HepG2 (cell line): ENCODE data around the gene FAM171A2. TPM values are rescaled to one million over a fixed set of nuclear protein-coding genes. Genes with fewer than 3 reads are reported as not detected.

ENCODE experiments used
- ATAC-seq: fragments of 200-7000 bp; cut with Tn5 transposase; 3 replicates; pipeline ENCODE4 v1.9.1; 2020; ENCODE audit warnings: mild to moderate bottlenecking, moderate library complexity
- BruUV-seq: library from RNA; stranded (reverse); fragments of 400-500 nt; replicated peaks from 2 replicates; lab custom pipeline; 2021; lab: Mats Ljungman, UMichigan
- CTCF ChIA-PET: fragments of 300-600 bp; formaldehyde crosslinking; extraction: SDS; loops from one replicate; lab custom pipeline; 2021; ENCODE audit warnings: low total read pairs, inconsistent platforms, low intra/inter-chr PET ratio; lab: Yijun Ruan, JAX
- POLR2A ChIA-PET: fragments of 350-600 bp; sonication (Branson Sonifier 250); formaldehyde crosslinking; loops from one replicate; lab custom pipeline; 2020; ENCODE audit warnings: antibody characterized with exemption, inconsistent platforms; lab: Yijun Ruan, JAX
- DNase-seq: peaks from one replicate; pipeline ENCODE4 v3.0.0-alpha.2; 2015; ENCODE audit warnings: low spot score
- FAIRE-seq: peaks from 3 replicates; lab custom pipeline; 2011; peaks lifted over from hg19 to GRCh38; lab: Jason Lieb, UNC
- H2AFZ ChIP-seq: one replicate; pipeline ENCODE4 v1.6.1; 2011; ENCODE audit warnings: low read length, inconsistent platforms
- H3K27ac ChIP-seq: fragments of 300-600 bp; 3 replicates; pipeline ENCODE4 v1.8.0; 2011; ENCODE audit warnings: mixed run types, mild to moderate bottlenecking, mixed read lengths, low read length, inconsistent platforms; ENCODE audit not compliant: insufficient read depth; ENCODE audit errors: extremely low read length
- H3K27me3 ChIP-seq, 2 experiments: fragments of 200-600 bp in 1 of 2; 2 replicates in 1 of 2; 3 replicates in 1 of 2; pipeline versions ENCODE4 v1.6.0 to v1.8.0; 2011; ENCODE audit warnings: low read length in 2 of 2, mild to moderate bottlenecking in 2 of 2, moderate library complexity in 2 of 2, inconsistent platforms in 1 of 2; ENCODE audit not compliant: insufficient read depth in 2 of 2, control insufficient read depth in 1 of 2
- H3K36me3 ChIP-seq, 2 experiments: fragments of 200-600 bp in 1 of 2; replicated peaks in 1 of 2; 2 replicates in 1 of 2; 3 replicates in 1 of 2; pipeline versions ENCODE4 v1.5.1 to v1.8.0; 2011; ENCODE audit warnings: low read length in 2 of 2, inconsistent platforms in 1 of 2; ENCODE audit not compliant: insufficient read depth in 2 of 2, control insufficient read depth in 1 of 2
- H3K4me1 ChIP-seq: 2 replicates; pipeline ENCODE4 v1.5.1; 2012; ENCODE audit warnings: low read length, inconsistent platforms; ENCODE audit not compliant: insufficient read depth
- H3K4me2 ChIP-seq: 2 replicates; pipeline ENCODE4 v1.6.0; 2011; ENCODE audit warnings: low read depth, low read length, inconsistent platforms
- H3K4me3 ChIP-seq, 3 experiments: fragments of 200-600 bp in 1 of 3; sonication (generic), shearing (Covaris generic) in 1 of 3; replicated peaks in 1 of 3; 2 replicates each; pipeline ENCODE4 v1.5.1; 2011 to 2016; ENCODE audit warnings: low read length in 3 of 3, inconsistent platforms in 2 of 3, low read depth in 2 of 3, mild to moderate bottlenecking in 2 of 3, control low read depth in 1 of 3, mixed read lengths in 1 of 3; ENCODE audit not compliant: insufficient read depth in 1 of 3
- H3K79me2 ChIP-seq: one replicate; pipeline ENCODE4 v1.6.1; 2011; ENCODE audit warnings: low read length, inconsistent platforms; ENCODE audit not compliant: insufficient read depth
- H3K9ac ChIP-seq: 2 replicates; pipeline ENCODE4 v1.6.0; 2011; ENCODE audit warnings: mild to moderate bottlenecking, low read depth, low read length, inconsistent platforms; ENCODE audit not compliant: insufficient read depth
- H3K9me3 ChIP-seq: 2 replicates; pipeline ENCODE4 v1.5.1; 2012; ENCODE audit warnings: mild to moderate bottlenecking, low read length
- H4K20me1 ChIP-seq: 2 replicates; pipeline ENCODE4 v1.6.0; 2011; ENCODE audit warnings: inconsistent platforms, mild to moderate bottlenecking, low read length, moderate library complexity; ENCODE audit not compliant: insufficient read depth
- BCL6 ChIP-seq: IDR thresholded peaks from 2 replicates; pipeline ENCODE4 v1.6.1; 2016; ENCODE audit warnings: missing genetic modification reagents, missing compliant biosample characterization
- DNMT1 ChIP-seq: sonication (generic); formaldehyde crosslinking; IDR thresholded peaks from 2 replicates; pipeline ENCODE4 v1.5.1; 2020; ENCODE audit warnings: mild to moderate bottlenecking, missing genetic modification reagents
- HNF4A ChIP-seq: sonication (generic); formaldehyde crosslinking; IDR thresholded peaks from 2 replicates; pipeline ENCODE4 v1.4.0; 2020; ENCODE audit warnings: missing genetic modification reagents
- RELA ChIP-seq: sonication (generic); formaldehyde crosslinking; IDR thresholded peaks from 2 replicates; pipeline ENCODE4 v1.4.0; 2020; ENCODE audit warnings: missing genetic modification reagents
- SALL1 ChIP-seq: sonication (generic); formaldehyde crosslinking; IDR thresholded peaks from 2 replicates; pipeline ENCODE4 v1.8.0; 2022; ENCODE audit warnings: mild to moderate bottlenecking, missing genetic modification reagents
- ZBTB7B ChIP-seq: sonication (generic); formaldehyde crosslinking; IDR thresholded peaks from 2 replicates; pipeline ENCODE4 v1.4.0; 2020; ENCODE audit warnings: missing genetic modification reagents
- ZNF75D ChIP-seq: sonication (generic); formaldehyde crosslinking; IDR thresholded peaks from 2 replicates; pipeline ENCODE4 v1.8.1; 2023; ENCODE audit warnings: missing genetic modification reagents, mild to moderate bottlenecking, borderline replicate concordance
- WGBS: methylation state at CpG from one replicate; pipeline ENCODE4 v1.1.6; 2017; ENCODE audit warnings: low lambda C conversion rate; 5-methylcytosine and 5-hydroxymethylcytosine counted together
- in situ Hi-C: cut with HindIII; loops from 2 replicates; pipeline ENCODE4 v1.10.0; 2017; ENCODE audit warnings: low pct_unique_long_range_greater_than_20kb; ENCODE audit not compliant: extremely low pct_ligation_motif_present
- intact Hi-C: fragments of 100-400 bp; cut with micrococcal nuclease; formaldehyde crosslinking; loops from one replicate; pipeline ENCODE4 v1.10.0; 2022; ENCODE audit not compliant: unreplicated experiment
- polyA plus RNA-seq, 8 experiments: library from polyadenylated mRNA; depleted of rRNA in 3 of 8; stranded (reverse) in 7 of 8; unstranded in 1 of 8; fragments of >200 nt; fragmentation: Illumina TruSeq in 4 of 8; extraction: Trizol in 4 of 8; gene quantifications; 2 replicates each; pipeline versions ENCODE4 v1.2.1 to v1.2.3, GENCODE V29; 2011 to 2016; ENCODE audit warnings: low read depth in 4 of 8, missing spikeins in 1 of 8, mixed read lengths in 1 of 8; ENCODE audit not compliant: insufficient read depth in 1 of 8
- total RNA-seq, 5 experiments: library from RNA; depleted of rRNA; stranded (reverse); fragments of >200 nt; fragmentation: Illumina TruSeq; extraction: Trizol; gene quantifications; 2 replicates each; pipeline ENCODE4 v1.2.3, GENCODE V29; 2016; ENCODE audit warnings: low read depth in 1 of 5
- TF ChIP-seq, protein P1 (sequence below): sonication (generic); formaldehyde crosslinking; IDR thresholded peaks from 2 replicates; pipeline ENCODE4 v1.4.0; 2020; ENCODE audit warnings: missing genetic modification reagents, mild to moderate bottlenecking, borderline replicate concordance
- TF ChIP-seq, protein P2 (sequence below): sonication (generic); formaldehyde crosslinking; IDR thresholded peaks from 2 replicates; pipeline ENCODE4 v1.9.0; 2022; ENCODE audit warnings: low read depth, missing genetic modification reagents
- TF ChIP-seq, protein P3 (sequence below): sonication (generic); formaldehyde crosslinking; IDR thresholded peaks from 2 replicates; pipeline ENCODE4 v1.9.0; 2021; ENCODE audit warnings: missing genetic modification reagents, borderline replicate concordance
- TF ChIP-seq, protein P4 (sequence below): sonication (generic); formaldehyde crosslinking; IDR thresholded peaks from 2 replicates; pipeline ENCODE4 v1.4.0; 2020; ENCODE audit warnings: missing genetic modification reagents

FAM171A2 gene
- total and polyA plus RNA-seq, 2 of the 13 experiments (the other 11 are each of a cell fraction or from before 2014, with no cell fraction given) = 1.8 to 3.6 TPM

DNA sequence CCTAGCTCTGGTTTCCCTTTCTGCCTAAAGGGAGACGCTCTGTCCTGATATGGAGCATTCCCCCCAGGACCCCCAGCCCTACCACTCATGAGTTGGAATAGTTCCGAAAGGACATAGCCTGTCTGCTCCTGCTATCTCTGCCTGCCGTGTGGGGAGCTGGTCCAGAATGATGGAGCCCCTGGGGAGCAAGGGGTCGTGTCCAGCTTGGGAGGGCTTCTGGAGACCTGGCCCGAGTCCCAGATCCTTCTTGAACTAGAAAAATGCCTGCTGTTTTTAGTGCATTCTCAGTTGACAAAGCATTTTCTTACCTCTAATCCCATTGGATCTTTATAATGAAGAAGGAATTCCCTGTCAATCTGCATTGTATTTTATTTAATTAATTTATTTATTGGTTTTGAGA is 27.7 kb downstream of the FAM171A2 start (continued):
- no peak for TF ChIP-seq RELA (CRISPR knock-in tag)
- TF ChIP-seq, protein P1, sequence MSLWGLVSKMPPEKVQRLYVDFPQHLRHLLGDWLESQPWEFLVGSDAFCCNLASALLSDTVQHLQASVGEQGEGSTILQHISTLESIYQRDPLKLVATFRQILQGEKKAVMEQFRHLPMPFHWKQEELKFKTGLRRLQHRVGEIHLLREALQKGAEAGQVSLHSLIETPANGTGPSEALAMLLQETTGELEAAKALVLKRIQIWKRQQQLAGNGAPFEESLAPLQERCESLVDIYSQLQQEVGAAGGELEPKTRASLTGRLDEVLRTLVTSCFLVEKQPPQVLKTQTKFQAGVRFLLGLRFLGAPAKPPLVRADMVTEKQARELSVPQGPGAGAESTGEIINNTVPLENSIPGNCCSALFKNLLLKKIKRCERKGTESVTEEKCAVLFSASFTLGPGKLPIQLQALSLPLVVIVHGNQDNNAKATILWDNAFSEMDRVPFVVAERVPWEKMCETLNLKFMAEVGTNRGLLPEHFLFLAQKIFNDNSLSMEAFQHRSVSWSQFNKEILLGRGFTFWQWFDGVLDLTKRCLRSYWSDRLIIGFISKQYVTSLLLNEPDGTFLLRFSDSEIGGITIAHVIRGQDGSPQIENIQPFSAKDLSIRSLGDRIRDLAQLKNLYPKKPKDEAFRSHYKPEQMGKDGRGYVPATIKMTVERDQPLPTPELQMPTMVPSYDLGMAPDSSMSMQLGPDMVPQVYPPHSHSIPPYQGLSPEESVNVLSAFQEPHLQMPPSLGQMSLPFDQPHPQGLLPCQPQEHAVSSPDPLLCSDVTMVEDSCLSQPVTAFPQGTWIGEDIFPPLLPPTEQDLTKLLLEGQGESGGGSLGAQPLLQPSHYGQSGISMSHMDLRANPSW (CRISPR knock-in tag) = no peak
- no peak for TF ChIP-seq SALL1 (CRISPR knock-in tag)
- TF ChIP-seq, protein P2, sequence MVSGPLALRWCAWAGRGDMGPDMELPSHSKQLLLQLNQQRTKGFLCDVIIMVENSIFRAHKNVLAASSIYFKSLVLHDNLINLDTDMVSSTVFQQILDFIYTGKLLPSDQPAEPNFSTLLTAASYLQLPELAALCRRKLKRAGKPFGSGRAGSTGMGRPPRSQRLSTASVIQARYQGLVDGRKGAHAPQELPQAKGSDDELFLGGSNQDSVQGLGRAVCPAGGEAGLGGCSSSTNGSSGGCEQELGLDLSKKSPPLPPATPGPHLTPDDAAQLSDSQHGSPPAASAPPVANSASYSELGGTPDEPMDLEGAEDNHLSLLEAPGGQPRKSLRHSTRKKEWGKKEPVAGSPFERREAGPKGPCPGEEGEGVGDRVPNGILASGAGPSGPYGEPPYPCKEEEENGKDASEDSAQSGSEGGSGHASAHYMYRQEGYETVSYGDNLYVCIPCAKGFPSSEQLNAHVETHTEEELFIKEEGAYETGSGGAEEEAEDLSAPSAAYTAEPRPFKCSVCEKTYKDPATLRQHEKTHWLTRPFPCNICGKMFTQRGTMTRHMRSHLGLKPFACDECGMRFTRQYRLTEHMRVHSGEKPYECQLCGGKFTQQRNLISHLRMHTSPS (CRISPR knock-in tag) = no peak

DNA sequence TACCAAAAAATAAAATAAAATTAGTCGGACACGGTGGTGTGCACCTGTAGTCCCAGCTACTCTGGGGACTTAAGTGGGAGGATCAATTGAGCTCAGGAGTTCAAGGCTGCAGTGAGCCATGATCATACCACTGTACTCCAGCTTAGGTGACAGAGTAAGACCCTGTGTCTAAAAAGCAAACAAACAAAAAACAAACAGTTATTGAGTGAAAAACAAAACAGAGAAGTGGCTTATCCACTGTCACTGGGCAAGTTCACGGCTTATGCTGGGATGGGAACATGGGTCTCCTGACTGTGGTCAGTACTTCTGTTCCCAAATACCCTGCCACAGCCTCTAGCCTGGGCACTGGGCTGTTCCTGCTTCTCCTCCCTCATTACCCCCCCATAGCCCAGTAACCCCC is 28.1 kb downstream of the FAM171A2 start:
- ChIA-PET CTCF (no interaction called here), POLR2A (no interaction called here)
- no peak overlapping the region for H3K27ac ChIP-seq
- no peaks in the 10 kb centered on the region for H3K36me3 ChIP-seq
- in situ Hi-C loops (no loop called here), intact Hi-C loops (no loop called here)
- FAIRE-seq = no peak
- H3K9ac ChIP-seq = no peak overlapping the region
- no peak overlapping the region for H3K4me3 ChIP-seq
- no peak for DNase-seq
- no peak overlapping the region for H2AFZ ChIP-seq
- WGBS = 4% methylated on average over 3 of the region's 3 CpGs
- H3K4me2 ChIP-seq = peak overlapping the region; percentile 14; the same call in 1 of the 2 replicates
- H3K27me3 ChIP-seq = peaks cover 2 to 40% of the 10 kb centered on the region in 2 experiments
- H3K9me3 ChIP-seq = no peaks in the 10 kb centered on the region
- peaks cover 24% of the 10 kb centered on the region for H3K4me1 ChIP-seq
- H4K20me1 ChIP-seq = no peaks in the 10 kb centered on the region
- no TSS peak for BruUV-seq
- H3K79me2 ChIP-seq = no peaks in the 10 kb centered on the region
- peak; percentile 37 for ATAC-seq
- TF ChIP-seq, protein P3, sequence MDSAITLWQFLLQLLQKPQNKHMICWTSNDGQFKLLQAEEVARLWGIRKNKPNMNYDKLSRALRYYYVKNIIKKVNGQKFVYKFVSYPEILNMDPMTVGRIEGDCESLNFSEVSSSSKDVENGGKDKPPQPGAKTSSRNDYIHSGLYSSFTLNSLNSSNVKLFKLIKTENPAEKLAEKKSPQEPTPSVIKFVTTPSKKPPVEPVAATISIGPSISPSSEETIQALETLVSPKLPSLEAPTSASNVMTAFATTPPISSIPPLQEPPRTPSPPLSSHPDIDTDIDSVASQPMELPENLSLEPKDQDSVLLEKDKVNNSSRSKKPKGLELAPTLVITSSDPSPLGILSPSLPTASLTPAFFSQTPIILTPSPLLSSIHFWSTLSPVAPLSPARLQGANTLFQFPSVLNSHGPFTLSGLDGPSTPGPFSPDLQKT (CRISPR knock-in tag) = no peak
- TF ChIP-seq, protein P4, sequence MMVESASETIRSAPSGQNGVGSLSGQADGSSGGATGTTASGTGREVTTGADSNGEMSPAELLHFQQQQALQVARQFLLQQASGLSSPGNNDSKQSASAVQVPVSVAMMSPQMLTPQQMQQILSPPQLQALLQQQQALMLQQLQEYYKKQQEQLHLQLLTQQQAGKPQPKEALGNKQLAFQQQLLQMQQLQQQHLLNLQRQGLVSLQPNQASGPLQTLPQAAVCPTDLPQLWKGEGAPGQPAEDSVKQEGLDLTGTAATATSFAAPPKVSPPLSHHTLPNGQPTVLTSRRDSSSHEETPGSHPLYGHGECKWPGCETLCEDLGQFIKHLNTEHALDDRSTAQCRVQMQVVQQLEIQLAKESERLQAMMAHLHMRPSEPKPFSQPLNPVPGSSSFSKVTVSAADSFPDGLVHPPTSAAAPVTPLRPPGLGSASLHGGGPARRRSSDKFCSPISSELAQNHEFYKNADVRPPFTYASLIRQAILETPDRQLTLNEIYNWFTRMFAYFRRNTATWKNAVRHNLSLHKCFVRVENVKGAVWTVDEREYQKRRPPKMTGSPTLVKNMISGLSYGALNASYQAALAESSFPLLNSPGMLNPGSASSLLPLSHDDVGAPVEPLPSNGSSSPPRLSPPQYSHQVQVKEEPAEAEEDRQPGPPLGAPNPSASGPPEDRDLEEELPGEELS (CRISPR knock-in tag) = peak; percentile 51; the same call in 1 of the 2 replicates
- TF ChIP-seq HNF4A (CRISPR knock-in tag) = peak; percentile 32
- no peak for TF ChIP-seq DNMT1 (CRISPR knock-in tag)
- TF ChIP-seq ZBTB7B (CRISPR knock-in tag) = no peak
- TF ChIP-seq, protein P2 (CRISPR knock-in tag) = no peak
- TF ChIP-seq SALL1 (CRISPR knock-in tag) = 0 out of 2 replicates have a peak, but pooled peaks have one; percentile 13
- TF ChIP-seq ZNF75D (CRISPR knock-in tag) = no peak
- no peak for TF ChIP-seq BCL6 (CRISPR knock-in tag)
